ENCODE data around the gene GID8.

Gene GID8

GRCh38 chr20:62949153-62949821 lies 11.3 kb downstream of the GID8 start:
- no peak for DNase-seq (ENCODE audit: low spot score)
- Mint-ChIP-seq H3K27me3 (ENCODE audit: low read depth) (no peaks in the 10 kb centered on the region), H3K36me3 (ENCODE audit: low read depth) (peaks cover 57% of the 10 kb centered on the region), H3K27ac (no peak overlapping the region), H3K4me3 (no peak overlapping the region), H3K9me3 (no peaks in the 10 kb centered on the region), H3K4me1 (ENCODE audit: low read depth) (peaks cover 8% of the 10 kb centered on the region)

- Mint-ChIP-seq H3K36me3 (ENCODE audit: low read depth) (peaks cover 50% of the 10 kb centered on the region), H3K27me3 (ENCODE audit: low read depth) (no peaks in the 10 kb centered on the region), H3K27ac (peak overlapping the region; percentile 34), H3K4me1 (ENCODE audit: low read depth) (peaks cover 8% of the 10 kb centered on the region), H3K9me3 (no peaks in the 10 kb centered on the region), H3K4me3 (no peak overlapping the region)
- no peak for DNase-seq (ENCODE audit: low spot score)
Observed at GRCh38 chr20:62949962-62950361, 12.0 kb downstream of the GID8 start.

- H3K4me1 Mint-ChIP-seq (ENCODE audit: low read depth): peaks cover 8% of the 10 kb centered on the region
- no peak overlapping the region for H3K27ac Mint-ChIP-seq
- no peak for DNase-seq (ENCODE audit: low spot score)
- no peaks in the 10 kb centered on the region for H3K9me3 Mint-ChIP-seq
- H3K4me3 Mint-ChIP-seq: no peak overlapping the region
- peaks cover 47% of the 10 kb centered on the region for H3K36me3 Mint-ChIP-seq (ENCODE audit: low read depth)
- no peaks in the 10 kb centered on the region for H3K27me3 Mint-ChIP-seq (ENCODE audit: low read depth)
Observed at GRCh38 chr20:62950741-62951140, 12.8 kb downstream of the GID8 start.

DNA sequence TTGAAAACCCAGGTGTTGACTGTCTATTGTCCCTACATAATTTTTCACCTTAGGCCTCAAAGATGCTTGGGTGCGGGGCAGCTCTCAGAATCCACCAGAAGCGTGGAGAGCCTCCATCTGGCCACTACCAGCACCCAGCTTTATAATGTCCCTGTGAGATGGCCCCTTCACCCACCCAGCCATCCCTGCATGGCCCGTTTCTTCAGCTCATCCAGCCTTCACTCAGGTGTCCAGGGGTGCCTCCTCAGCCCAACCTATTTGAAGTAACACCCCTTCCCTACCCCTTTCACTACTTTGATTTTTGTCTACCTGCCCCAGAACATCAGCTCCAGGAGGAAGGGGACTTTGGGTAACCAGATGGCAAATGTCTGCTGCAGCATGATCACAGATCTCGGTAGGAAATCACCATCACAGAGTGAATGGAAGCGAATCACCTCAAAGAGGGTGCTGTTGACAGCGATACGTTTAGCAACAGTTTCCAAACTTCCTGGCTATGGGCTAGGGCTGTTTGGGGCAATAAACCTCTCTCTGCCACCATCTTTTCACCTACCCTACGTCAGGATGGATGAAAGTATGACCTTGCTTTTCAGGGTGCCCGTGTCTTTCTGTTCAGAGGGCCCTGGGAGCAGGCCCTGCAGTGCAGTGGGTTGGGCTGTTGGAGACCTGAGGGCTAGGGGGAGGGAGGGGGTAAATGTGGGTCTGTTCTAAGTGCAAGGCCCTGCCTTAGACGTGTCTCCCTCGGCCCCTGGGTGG lies 13.4 kb downstream of the GID8 start:
- DNase-seq (ENCODE audit: low spot score): no peak
- Mint-ChIP-seq H3K27me3 (ENCODE audit: low read depth) (no peaks in the 10 kb centered on the region), H3K9me3 (no peaks in the 10 kb centered on the region), H3K4me1 (ENCODE audit: low read depth) (peaks cover 8% of the 10 kb centered on the region), H3K27ac (peak overlapping the region; percentile 21), H3K36me3 (ENCODE audit: low read depth) (peaks cover 45% of the 10 kb centered on the region), H3K4me3 (no peak overlapping the region)

DNA sequence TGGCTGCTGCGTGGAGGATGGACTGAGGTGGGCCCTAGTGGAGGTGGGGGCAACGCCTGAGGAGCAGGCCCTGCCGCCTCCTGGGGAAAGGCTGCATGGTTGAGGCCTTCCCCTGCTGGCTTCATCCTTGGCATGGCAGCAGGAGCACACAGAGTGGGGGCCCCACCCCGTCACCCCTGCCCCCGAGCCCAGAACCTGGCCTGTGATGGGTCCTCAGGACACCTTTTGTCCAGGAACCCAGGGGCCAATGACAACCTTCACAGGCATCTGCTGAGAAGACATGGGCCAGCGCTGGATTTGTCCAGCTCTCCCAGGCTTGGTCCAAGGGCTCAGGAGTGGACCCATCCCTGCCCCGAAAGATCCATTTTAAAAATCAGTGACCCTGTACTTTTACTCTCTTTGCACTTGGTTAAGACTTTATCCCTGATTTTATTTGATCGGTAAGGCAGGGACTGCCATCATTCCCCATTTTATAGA lies 14.0 kb downstream of the GID8 start:
- H3K4me3 Mint-ChIP-seq: peak overlapping the region; percentile 74
- H3K27ac Mint-ChIP-seq: peak overlapping the region; percentile 80
- no peaks in the 10 kb centered on the region for H3K9me3 Mint-ChIP-seq
- H3K36me3 Mint-ChIP-seq (ENCODE audit: low read depth): peaks cover 40% of the 10 kb centered on the region
- DNase-seq (ENCODE audit: low spot score): no peak
- no peaks in the 10 kb centered on the region for H3K27me3 Mint-ChIP-seq (ENCODE audit: low read depth)
- peaks cover 8% of the 10 kb centered on the region for H3K4me1 Mint-ChIP-seq (ENCODE audit: low read depth)

GRCh38 chr20:62952373-62952967 lies 14.5 kb downstream of the GID8 start, which contains the start of gene SLC17A9:
SLC17A9 (plus strand) TSS chr20:62952709; CDS start chr20:62952831, 122 bp downstream.
- Mint-ChIP-seq H3K4me1 (ENCODE audit: low read depth) (peaks cover 8% of the 10 kb centered on the region), H3K36me3 (ENCODE audit: low read depth) (peaks cover 35% of the 10 kb centered on the region), H3K27ac (peak within 1 kb of the TSS; percentile 80), H3K27me3 (ENCODE audit: low read depth) (no peaks in the 10 kb centered on the region), H3K9me3 (no peaks in the 10 kb centered on the region), H3K4me3 (peak within 1 kb of the TSS; percentile 82)
- peak; percentile 68 for DNase-seq (ENCODE audit: low spot score)

GRCh38 chr20:62952968-62953838 lies 15.3 kb downstream of the GID8 start:
- no peaks in the 10 kb centered on the region for H3K27me3 Mint-ChIP-seq (ENCODE audit: low read depth)
- peaks cover 27% of the 10 kb centered on the region for H3K36me3 Mint-ChIP-seq (ENCODE audit: low read depth)
- peak overlapping the region; percentile 62 for H3K27ac Mint-ChIP-seq
- no peaks in the 10 kb centered on the region for H3K9me3 Mint-ChIP-seq
- H3K4me3 Mint-ChIP-seq: peak overlapping the region; percentile 82
- peaks cover 8% of the 10 kb centered on the region for H3K4me1 Mint-ChIP-seq (ENCODE audit: low read depth)
- DNase-seq (ENCODE audit: low spot score): no peak

DNA sequence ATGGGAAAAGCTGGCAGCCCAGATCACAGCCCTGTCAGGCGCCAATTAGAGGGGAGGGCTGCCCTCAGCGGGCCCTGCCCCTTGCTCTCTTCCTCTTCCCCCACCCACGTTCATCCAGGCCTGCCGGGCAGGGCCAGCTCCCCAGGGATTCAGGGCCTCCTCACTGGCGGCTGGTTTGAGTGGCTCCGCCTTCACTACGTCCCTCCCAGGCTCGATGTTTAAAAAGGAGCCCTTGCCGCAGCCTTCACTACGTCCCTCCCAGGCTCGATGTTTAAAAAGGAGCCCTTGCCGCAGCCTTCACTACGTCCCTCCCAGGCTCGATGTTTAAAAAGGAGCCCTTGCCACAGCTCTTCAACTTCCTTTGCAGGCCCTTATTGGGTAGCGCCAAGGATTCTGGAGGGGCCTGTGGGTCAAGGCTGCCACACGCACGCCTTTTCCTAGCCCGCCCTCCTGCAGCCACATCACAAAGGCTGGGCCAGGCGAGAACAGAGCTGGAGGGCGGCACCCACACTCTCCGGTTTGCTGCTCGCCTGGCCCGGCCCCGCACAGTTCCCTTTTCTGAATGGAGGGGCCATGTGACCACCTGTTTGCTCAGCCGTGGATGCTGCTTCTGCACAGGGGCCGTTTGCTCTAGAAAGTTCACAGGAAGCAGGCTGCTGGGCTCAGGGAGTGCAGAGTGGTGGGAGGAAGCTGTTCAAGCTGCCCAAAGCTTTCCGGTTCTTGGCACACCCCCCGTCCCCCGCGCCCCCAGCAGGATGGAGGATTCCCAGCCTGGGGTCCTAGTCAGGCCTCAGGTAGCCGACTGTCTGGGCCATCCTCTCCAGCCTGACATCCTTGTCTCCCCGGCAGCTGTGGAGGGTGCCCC lies 16.1 kb downstream of the GID8 start:
- Mint-ChIP-seq H3K4me1 (ENCODE audit: low read depth) (peaks cover 8% of the 10 kb centered on the region), H3K36me3 (ENCODE audit: low read depth) (peaks cover 19% of the 10 kb centered on the region), H3K27me3 (ENCODE audit: low read depth) (no peaks in the 10 kb centered on the region), H3K9me3 (no peaks in the 10 kb centered on the region), H3K27ac (peak overlapping the region; percentile 93), H3K4me3 (peak overlapping the region; percentile 82)
- DNase-seq (ENCODE audit: low spot score): peak; percentile 52

GRCh38 chr20:62955519-62956386 lies 17.8 kb downstream of the GID8 start:
- no peak for DNase-seq (ENCODE audit: low spot score)
- H3K27ac Mint-ChIP-seq: no peak overlapping the region
- H3K4me1 Mint-ChIP-seq (ENCODE audit: low read depth): peaks cover 11% of the 10 kb centered on the region
- no peaks in the 10 kb centered on the region for H3K27me3 Mint-ChIP-seq (ENCODE audit: low read depth)
- H3K4me3 Mint-ChIP-seq: no peak overlapping the region
- no peaks in the 10 kb centered on the region for H3K9me3 Mint-ChIP-seq
- peaks cover 2% of the 10 kb centered on the region for H3K36me3 Mint-ChIP-seq (ENCODE audit: low read depth)

GRCh38 chr20:62956387-62957135 lies 18.6 kb downstream of the GID8 start:
- no peak for DNase-seq (ENCODE audit: low spot score)
- Mint-ChIP-seq H3K9me3 (no peaks in the 10 kb centered on the region), H3K4me3 (no peak overlapping the region), H3K27ac (no peak overlapping the region), H3K36me3 (ENCODE audit: low read depth) (no peaks in the 10 kb centered on the region), H3K4me1 (ENCODE audit: low read depth) (peaks cover 11% of the 10 kb centered on the region), H3K27me3 (ENCODE audit: low read depth) (no peaks in the 10 kb centered on the region)

DNA sequence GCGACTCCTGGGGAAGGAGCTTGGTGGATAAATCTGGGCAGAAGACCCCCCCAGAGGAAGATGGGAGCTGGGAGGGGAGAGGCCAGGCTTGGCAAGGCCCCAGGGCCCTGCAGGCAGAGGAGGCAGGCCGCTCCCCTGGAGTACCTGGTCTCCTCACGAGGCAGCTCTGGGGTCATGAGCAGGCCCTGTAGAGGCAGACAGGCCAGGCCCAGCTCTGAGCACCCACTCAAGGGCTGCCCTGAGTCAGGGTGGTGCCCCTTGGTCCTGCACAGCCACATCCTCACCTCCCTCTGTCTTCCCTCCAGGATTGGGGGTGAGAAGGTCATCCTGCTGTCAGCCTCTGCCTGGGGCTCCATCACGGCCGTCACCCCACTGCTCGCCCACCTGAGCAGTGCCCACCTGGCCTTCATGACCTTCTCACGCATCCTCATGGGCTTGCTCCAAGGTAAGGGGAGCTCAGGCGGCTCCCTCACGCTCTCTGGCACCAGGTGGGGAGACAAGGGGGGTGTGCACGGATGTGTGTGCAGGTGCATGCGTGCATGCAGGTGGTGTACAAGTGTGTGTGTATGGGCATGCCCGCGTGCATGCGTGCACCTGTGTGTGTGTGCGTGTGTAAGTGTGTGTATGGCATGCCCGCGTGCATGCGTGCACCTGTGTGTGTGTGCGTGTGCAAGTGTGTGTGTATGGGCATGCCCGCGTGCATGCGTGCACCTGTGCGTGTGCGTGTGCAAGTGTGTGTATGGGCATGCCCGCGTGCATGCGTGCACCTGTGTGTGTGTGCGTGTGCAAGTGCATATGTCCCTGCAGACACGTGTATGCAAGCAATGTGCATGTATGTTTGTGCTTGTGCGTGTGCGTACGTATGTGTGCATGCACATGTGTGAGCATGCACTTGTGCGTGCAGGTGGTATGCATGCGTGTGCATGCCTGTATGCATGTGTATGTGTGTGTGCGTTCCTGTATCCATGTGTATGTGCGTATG lies 19.5 kb downstream of the GID8 start:
- Mint-ChIP-seq H3K4me3 (no peak overlapping the region), H3K9me3 (no peaks in the 10 kb centered on the region), H3K27ac (no peak overlapping the region), H3K4me1 (ENCODE audit: low read depth) (peaks cover 8% of the 10 kb centered on the region), H3K27me3 (ENCODE audit: low read depth) (no peaks in the 10 kb centered on the region), H3K36me3 (ENCODE audit: low read depth) (no peaks in the 10 kb centered on the region)
- DNase-seq (ENCODE audit: low spot score): no peak

Data from T-helper 2 cell treated with Interferon-gamma antibody and Interleukin-4, amounts not matched to agents 5 μg/mL and 100 μg/mL, for 36 hours (primary cell).